SJSA1 (cell line): ENCODE data around the gene MBL2. TPM values are rescaled to one million over a fixed set of nuclear protein-coding genes. Genes with fewer than 3 reads are reported as not detected.

Experiments
- DNase-seq, 2 experiments: peaks; one replicate each; pipeline ENCODE4 v3.0.0-alpha.2; 2015 to 2020; ENCODE audit warnings: low spot score in 2 of 2, low read depth in 1 of 2
- H3K27ac ChIP-seq: fragments of 250-450 bp; sonication (Bioruptor Pico); 2 replicates; pipeline ENCODE4 v1.5.1; 2020; ENCODE audit warnings: mild to moderate bottlenecking, moderate library complexity
- H3K27me3 ChIP-seq: fragments of 250-450 bp; sonication (Bioruptor Pico); replicated peaks from 2 replicates; pipeline ENCODE4 v1.5.1; 2020; ENCODE audit warnings: mild to moderate bottlenecking, moderate library complexity
- H3K36me3 ChIP-seq: fragments of 250-450 bp; sonication (Bioruptor Pico); 2 replicates; pipeline ENCODE4 v1.5.1; 2020; ENCODE audit warnings: mild to moderate bottlenecking
- H3K4me1 ChIP-seq: fragments of 250-450 bp; sonication (Bioruptor Pico); replicated peaks from 2 replicates; pipeline ENCODE4 v1.6.1; 2021; ENCODE audit warnings: mild to moderate bottlenecking
- H3K4me3 ChIP-seq: fragments of 250-450 bp; sonication (Bioruptor Pico); 2 replicates; pipeline ENCODE4 v1.5.1; 2020; ENCODE audit warnings: mild to moderate bottlenecking
- H3K9me3 ChIP-seq: fragments of 250-450 bp; sonication (Bioruptor Pico); replicated peaks from 2 replicates; pipeline ENCODE4 v1.5.1; 2020; ENCODE audit warnings: mild to moderate bottlenecking
- total RNA-seq: library from RNA; depleted of rRNA; stranded (reverse); fragments of >200 nt; shearing (Covaris generic); gene quantifications from 2 replicates; pipeline ENCODE4 v1.2.3, GENCODE V29; 2014; rRNA removed

Gene MBL2
- not detected in 2 replicates for total RNA-seq

DNA sequence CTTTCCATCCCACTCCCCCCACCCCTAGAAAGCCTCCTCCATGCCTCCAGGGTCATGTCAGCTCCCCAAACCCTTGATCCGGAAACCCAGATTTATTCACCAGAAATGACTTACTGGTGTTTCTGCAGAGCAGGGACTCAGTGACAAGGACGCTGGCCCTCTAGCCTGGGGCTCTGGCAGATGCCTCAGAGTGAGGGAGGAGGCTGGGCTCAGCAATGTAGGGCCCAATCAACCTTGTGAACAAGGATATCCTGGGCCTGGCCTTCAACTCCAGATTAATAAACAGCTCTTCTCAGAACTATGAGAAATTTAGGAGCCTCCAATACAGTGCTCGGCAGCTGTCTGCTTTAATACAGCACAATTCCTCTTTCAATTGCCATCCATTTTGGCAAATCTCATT, at the start of gene MBL2:
Gene MBL2 (minus strand): TSS at position 162 of the 400 bp plus-strand sequence. CDS start 1,149 bp downstream, outside the sequence.
- DNase-seq, result no peak
- no peak within 1 kb of the TSS for H3K27ac ChIP-seq
- H3K36me3 ChIP-seq, result no peaks in the 10 kb centered on the region
- no peaks in the 10 kb centered on the region for H3K27me3 ChIP-seq
- H3K4me1 ChIP-seq, result no peaks in the 10 kb centered on the region
- H3K4me3 ChIP-seq, result no peak within 1 kb of the TSS
- no peaks in the 10 kb centered on the region for H3K9me3 ChIP-seq

DNA sequence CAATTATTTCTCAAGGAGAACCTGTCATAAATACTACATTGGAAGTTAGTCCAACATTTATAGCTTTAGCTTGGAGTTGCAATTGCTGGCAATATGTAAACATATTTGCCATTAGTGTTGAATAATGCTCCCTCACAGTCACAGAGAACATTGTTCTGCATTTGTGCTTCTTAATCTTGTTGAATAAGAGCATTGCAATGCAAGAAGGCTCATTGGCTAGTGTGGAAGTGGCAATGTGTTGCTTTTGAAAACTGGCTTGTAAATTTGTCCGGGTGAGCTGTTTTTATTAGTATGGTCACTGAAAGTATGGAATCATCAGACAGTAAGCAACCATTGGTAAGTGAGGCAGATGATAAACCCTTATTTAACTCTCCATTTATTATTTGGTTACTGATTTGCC, 47.7 kb upstream of the MBL2 start:
- no peak for DNase-seq
- Histone ChIP-seq H3K4me3 (no peak overlapping the region), H3K27ac (no peak overlapping the region), H3K4me1 (no peaks in the 10 kb centered on the region), H3K36me3 (no peaks in the 10 kb centered on the region), H3K27me3 (no peaks in the 10 kb centered on the region), H3K9me3 (no peaks in the 10 kb centered on the region)

DNA sequence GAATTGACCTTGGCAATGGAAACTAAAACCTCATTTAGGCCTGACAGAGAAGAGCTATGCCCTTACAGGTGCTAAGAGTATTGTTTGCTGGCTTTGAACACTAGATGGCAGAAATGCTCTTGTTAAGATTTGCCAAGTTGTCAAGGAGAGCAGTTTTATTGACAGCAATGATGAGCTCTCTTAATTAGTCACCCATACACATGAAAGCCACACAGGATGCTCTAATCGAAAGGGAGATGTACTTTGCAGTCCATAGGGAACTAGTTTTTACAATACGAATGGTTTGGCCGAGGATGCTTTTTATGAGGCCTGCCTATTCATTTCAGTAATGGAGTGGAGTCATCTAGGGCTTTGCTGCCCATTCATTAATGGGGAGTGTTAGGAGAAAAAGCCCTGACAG, 45.4 kb upstream of the MBL2 start:
- Histone ChIP-seq H3K4me1 (no peaks in the 10 kb centered on the region), H3K4me3 (no peak overlapping the region), H3K27me3 (peaks cover 5% of the 10 kb centered on the region; the same call in 1 of the 2 replicates), H3K36me3 (no peaks in the 10 kb centered on the region), H3K27ac (no peak overlapping the region), H3K9me3 (no peaks in the 10 kb centered on the region)
- DNase-seq, result peak in 1 of 2 experiments; percentile 10

DNA sequence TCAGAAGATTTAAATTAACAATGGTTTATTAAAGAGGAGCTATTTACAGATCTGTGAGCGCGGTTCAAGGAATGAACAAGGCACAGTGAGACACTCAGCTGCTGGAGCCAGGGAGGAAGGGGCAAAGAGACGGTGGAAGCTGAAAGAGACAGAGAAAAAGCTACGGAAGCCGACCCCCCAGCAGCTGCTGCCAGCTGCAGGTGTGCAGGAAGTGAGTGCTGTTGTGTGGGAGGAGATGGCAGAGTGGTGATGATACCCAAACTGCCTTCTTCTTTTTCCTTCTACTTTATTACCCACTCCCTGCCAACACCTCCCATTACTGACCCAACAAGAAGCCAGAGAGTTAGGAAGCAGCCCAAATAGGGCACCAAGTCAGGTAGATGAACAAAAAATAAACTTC, 41.9 kb upstream of the MBL2 start:
- H3K9me3 ChIP-seq, result no peaks in the 10 kb centered on the region
- no peak overlapping the region for H3K4me3 ChIP-seq
- peaks cover 5% of the 10 kb centered on the region; the same call in 1 of the 2 replicates for H3K27me3 ChIP-seq
- H3K36me3 ChIP-seq, result no peaks in the 10 kb centered on the region
- no peak overlapping the region for H3K27ac ChIP-seq
- H3K4me1 ChIP-seq, result no peaks in the 10 kb centered on the region
- DNase-seq, result no peak

DNA sequence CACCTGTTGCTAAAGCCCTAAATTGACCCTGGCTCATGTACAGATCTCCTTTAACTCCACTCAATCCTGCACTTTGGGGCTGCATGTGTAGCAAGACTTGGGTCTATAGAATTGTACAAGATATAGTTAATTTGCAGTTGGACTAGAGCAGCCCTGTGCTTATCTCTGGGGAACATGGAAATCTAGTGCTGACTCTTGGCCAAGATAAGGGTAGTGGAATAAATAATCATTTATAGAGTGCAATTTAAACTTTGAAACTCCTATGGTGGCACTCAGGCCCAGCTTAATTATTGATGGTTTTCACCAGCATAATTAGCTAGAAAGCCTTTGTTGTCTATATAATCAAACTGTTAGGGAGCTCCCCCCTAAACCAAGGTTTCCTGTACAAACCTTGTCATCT, 39.2 kb upstream of the MBL2 start:
- H3K27ac ChIP-seq, result no peak overlapping the region
- H3K36me3 ChIP-seq, result no peaks in the 10 kb centered on the region
- peaks cover 5% of the 10 kb centered on the region; the same call in 1 of the 2 replicates for H3K27me3 ChIP-seq
- no peaks in the 10 kb centered on the region for H3K4me1 ChIP-seq
- H3K9me3 ChIP-seq, result no peaks in the 10 kb centered on the region
- no peak for DNase-seq
- H3K4me3 ChIP-seq, result no peak overlapping the region

DNA sequence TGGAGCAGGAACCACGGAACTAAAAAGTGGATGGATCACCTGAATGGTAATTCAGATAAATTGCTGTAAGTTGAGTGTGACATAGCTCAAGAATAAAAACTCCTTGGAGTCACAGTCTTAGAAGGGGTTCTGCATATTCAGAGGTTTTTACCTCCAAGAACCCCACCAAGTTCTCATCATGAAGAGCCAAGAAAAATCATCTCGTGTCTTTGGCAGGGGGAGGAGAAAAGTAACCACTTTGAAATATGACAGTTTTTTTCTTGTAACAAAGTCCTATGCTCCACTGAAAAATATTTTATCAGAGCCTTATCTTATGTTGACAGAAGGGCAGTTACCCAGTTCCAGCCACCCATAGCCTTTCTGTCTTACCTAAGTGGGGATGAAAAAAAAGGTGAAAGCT, 38.2 kb upstream of the MBL2 start:
- no peak overlapping the region for H3K27ac ChIP-seq
- H3K4me1 ChIP-seq, result no peaks in the 10 kb centered on the region
- DNase-seq, result no peak
- peaks cover 5% of the 10 kb centered on the region; the same call in 1 of the 2 replicates for H3K27me3 ChIP-seq
- no peaks in the 10 kb centered on the region for H3K36me3 ChIP-seq
- no peak overlapping the region for H3K4me3 ChIP-seq
- no peaks in the 10 kb centered on the region for H3K9me3 ChIP-seq

DNA sequence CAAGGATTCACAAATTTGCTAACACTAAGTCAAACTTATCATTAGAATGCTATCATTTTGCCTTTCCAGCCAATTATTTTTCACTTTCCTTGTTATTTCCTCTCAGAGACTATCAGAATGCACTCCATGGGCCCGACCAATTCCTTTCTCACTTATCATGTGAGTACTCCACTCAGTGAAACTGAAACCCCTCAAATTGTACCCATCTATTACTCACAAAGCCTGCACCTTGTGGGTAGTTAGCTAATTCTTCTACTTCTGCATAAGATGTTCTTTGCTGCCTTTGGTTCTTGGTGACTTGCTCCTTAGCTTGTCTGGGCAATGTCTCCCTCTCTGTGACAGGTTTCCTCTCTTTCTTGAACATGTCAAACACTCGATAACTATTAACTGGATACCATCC, 35.2 kb upstream of the MBL2 start:
- no peak overlapping the region for H3K4me3 ChIP-seq
- H3K4me1 ChIP-seq, result no peaks in the 10 kb centered on the region
- no peaks in the 10 kb centered on the region for H3K9me3 ChIP-seq
- no peak overlapping the region for H3K27ac ChIP-seq
- H3K36me3 ChIP-seq, result no peaks in the 10 kb centered on the region
- DNase-seq, result no peak
- H3K27me3 ChIP-seq, result no peaks in the 10 kb centered on the region; the same call in 1 of the 2 replicates

DNA sequence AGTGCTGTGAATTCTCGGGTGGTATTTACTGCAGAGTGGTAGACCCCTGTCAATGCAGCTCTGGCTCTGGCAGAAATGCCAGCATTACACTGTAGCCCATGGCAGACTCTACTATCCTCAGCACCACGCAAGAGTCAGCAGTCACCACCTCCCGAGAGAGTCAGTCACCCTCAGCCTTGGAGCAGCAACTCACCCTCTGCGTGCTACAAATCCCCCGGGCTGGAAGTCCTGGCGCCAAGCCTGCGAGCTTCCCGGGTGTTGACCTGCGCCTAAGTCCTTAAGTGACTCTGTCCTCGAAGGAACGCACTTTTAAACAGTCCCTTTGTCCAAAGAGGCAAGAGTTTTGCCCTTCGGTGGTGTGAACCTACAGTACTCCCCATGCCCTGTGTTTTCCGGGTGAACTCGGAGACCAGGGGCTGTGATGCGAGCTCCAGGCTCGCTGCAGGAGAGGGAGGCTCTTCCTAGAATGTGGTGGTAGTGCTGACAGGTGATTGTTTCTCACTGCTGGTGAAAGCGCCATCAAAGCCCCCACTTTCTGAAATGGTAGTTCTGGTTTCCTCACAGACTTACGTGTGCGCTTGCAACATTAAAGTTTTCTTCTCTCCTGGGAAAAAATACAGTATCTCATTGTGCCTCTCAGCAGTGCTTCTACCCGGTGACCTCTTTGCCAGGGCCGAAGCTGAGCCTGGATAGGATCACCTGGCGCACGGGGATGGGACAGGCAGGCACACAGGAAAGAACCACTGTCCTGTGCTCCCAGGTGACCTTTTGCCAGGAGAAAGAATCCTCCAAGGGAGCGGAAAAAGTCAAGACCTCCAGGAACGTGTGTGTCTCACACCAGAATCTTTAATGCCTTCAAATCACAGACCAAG, 33.1 kb upstream of the MBL2 start:
- Histone ChIP-seq H3K36me3 (no peaks in the 10 kb centered on the region), H3K9me3 (no peaks in the 10 kb centered on the region), H3K4me3 (no peak overlapping the region), H3K27ac (no peak overlapping the region), H3K27me3 (no peaks in the 10 kb centered on the region), H3K4me1 (no peaks in the 10 kb centered on the region)
- DNase-seq, result no peak

DNA sequence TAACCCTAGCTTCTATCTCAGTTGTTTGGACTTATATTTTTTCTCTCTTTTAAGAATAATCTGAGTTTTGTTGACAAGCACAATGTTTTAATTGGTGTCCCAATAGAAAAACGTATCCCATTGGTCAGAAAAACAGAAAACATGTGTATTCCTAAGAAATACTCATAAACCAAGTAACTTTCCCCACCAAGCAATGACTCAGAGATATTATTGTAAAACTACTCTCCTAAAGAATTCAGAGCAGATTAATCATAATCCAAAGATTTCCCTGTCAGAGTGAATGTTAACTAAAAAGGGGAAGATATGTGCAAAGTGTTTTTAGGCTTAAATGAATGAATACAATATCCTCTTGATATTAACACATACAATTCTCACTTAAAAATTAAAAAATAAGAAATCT, 29.4 kb upstream of the MBL2 start:
- no peak for DNase-seq
- Histone ChIP-seq H3K27ac (no peak overlapping the region), H3K36me3 (no peaks in the 10 kb centered on the region), H3K27me3 (no peaks in the 10 kb centered on the region), H3K4me1 (no peaks in the 10 kb centered on the region), H3K4me3 (no peak overlapping the region), H3K9me3 (no peaks in the 10 kb centered on the region)

DNA sequence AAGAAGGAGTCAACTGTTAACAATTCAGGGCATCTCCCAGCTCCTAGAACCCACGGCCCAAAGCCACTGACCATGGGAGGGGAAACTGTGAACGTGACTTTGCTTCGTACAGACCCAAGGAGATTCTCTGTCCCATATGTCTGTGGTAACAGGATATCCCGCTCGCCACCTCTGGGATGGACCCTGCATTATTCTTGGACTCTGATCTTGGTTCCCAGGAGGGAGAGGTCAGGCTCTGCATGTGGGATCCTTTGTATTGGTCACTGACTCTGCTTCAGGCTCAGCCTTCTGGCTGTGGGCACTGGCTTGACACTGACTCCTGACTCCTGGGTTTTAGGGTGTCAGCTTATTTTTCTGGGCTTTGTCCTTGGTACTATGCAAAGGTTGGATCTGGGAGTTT, 13.5 kb upstream of the MBL2 start:
- no peaks in the 10 kb centered on the region for H3K36me3 ChIP-seq
- no peaks in the 10 kb centered on the region for H3K27me3 ChIP-seq
- no peaks in the 10 kb centered on the region for H3K9me3 ChIP-seq
- no peaks in the 10 kb centered on the region for H3K4me1 ChIP-seq
- DNase-seq, result no peak
- no peak overlapping the region for H3K4me3 ChIP-seq
- no peak overlapping the region for H3K27ac ChIP-seq

DNA sequence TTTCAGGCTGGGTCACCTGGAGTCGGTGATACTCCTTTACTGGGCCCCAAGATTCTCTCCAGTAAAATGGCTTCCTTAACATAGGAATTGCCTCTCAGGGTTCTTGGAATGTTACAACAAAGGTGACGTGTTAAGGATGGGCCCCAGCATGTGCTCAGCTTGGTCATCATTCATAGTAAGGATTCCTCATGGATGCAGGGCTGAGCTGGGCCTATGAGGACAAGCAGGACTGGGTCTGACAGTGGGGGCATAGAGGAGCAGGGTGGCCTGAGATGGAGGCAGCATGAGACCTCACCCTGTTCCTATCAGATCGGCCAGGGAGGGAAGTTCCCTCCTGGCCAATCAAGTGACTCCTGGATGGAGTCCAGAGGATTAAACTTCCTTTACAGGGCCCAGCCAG, 12.8 kb upstream of the MBL2 start:
- H3K4me3 ChIP-seq, result no peak overlapping the region
- H3K36me3 ChIP-seq, result no peaks in the 10 kb centered on the region
- no peak overlapping the region for H3K27ac ChIP-seq
- DNase-seq, result no peak
- no peaks in the 10 kb centered on the region for H3K27me3 ChIP-seq
- H3K9me3 ChIP-seq, result no peaks in the 10 kb centered on the region
- H3K4me1 ChIP-seq, result no peaks in the 10 kb centered on the region

DNA sequence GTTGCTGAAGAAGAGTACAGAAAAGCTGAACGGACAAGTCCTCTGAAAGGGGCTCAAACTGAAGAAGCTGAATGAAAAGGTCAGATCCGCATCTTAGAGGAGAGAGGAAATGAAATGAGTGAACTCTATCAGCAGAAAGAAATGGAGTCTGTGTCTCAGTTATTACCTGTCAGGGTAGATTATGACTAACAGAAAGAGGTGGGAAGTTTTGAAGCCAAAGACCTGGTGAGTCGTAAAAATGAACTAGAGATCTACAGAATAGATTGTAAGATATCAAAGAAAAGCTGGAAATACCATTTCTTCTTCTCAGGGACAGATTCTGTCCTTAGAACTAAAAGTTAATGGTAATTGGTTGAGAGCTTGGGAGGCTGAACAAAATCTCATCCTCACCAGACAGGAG, 11.1 kb upstream of the MBL2 start:
- Histone ChIP-seq H3K36me3 (no peaks in the 10 kb centered on the region), H3K4me1 (no peaks in the 10 kb centered on the region), H3K9me3 (no peaks in the 10 kb centered on the region), H3K27me3 (no peaks in the 10 kb centered on the region), H3K27ac (no peak overlapping the region), H3K4me3 (no peak overlapping the region)
- DNase-seq, result no peak

DNA sequence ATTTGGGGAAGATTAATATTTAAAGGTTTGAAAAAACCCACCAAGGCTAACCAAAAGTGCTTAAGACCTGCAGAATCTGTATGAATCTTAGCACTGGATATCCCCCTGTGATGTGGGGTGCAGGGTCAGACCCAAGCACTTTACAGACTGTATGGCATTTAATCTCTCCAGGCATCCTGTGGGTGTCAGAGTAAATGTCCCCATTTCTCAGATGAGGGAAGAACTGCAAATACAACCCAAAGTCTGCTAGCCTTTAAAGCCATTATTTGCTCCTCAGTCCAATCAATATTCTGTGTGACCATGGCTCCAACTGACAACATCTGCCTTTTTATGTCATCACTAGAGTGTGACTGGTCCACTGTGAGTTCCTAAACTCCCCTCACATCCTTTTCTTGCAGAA, 10.0 kb upstream of the MBL2 start:
- Histone ChIP-seq H3K4me1 (no peaks in the 10 kb centered on the region), H3K36me3 (no peaks in the 10 kb centered on the region), H3K4me3 (no peak overlapping the region), H3K27me3 (no peaks in the 10 kb centered on the region), H3K27ac (no peak overlapping the region), H3K9me3 (no peaks in the 10 kb centered on the region)
- no peak for DNase-seq

DNA sequence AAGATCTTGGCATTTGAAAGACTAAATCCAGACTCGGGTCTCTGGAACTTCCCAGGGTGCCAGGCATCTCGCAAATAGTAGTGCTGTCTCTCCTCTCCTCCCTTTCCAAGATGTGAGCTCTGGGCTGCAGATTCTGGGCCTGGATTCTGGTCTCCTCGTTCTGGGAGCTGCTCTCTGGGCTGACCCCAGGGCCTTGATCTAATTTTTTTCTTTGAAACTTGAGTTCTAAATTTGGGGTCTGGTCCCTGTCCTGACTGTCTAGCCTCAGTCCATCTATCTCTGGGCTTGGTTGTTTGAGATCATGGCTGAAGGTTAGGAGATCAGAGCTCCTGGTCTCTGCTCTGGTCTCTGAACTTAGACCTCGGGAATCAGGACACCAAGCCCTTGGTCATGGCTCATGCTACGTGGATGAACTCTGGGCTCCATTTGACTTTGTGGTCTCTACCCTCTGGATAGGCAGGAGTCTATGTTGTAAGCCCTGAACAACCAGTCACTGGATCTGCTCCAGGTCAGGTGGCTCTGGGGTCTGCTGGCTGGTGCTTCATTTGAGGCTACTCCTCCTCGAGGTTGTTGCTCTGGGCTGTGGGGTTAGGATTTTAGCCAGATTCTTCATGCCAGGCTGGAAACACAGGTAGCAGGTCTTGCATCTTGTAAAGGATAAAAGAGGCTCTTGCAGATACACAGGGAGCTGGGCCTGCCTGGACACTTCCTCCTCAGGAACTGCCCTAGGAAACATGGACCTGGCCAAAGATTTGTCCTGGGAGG, 8.0 kb upstream of the MBL2 start:
- Histone ChIP-seq H3K9me3 (no peaks in the 10 kb centered on the region), H3K4me1 (no peaks in the 10 kb centered on the region), H3K36me3 (no peaks in the 10 kb centered on the region), H3K27me3 (no peaks in the 10 kb centered on the region), H3K4me3 (no peak overlapping the region), H3K27ac (no peak overlapping the region)
- DNase-seq, result no peak
